ENCODE results near the gene IPPK. TPM values are rescaled to one million over a fixed set of nuclear protein-coding genes. Genes with fewer than 3 reads are reported as not detected.
A peak's percentile ranks its signal among the peaks of the same experiment; 100 is the strongest.

Gene IPPK
- total RNA-seq, 2 experiments from 2014 or later: 9.9 to 12.2 TPM

DNA sequence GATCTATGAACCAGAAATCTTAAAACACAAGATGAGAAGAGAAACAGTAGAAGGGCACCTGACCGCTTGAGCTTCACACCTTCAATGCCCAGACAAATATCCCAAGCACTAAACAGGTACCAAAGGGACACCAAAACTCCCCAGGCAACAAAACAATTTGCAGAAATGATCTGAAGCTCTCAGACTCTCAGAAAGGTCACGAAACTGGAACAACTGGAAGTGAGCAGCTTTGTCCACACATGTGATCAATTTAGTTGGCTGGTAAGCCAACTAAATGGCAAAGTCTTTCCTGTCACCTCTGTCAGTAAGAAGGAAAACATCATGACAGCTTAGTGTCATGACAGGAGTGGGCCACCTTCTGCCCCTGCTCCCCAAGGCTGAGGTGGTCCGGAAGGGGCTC, 4.1 kb downstream of the IPPK start:
- no peaks in the 10 kb centered on the region for H3K9me3 Mint-ChIP-seq (ENCODE audit: low read depth)
- intact Hi-C loops (cut with DNase I, micrococcal nuclease): loop anchor here in 1 of 2 experiments (10.0 kb wide), 1 partner anchor 789 kb away; the partner anchor contains the start of genes FAM120A and FAM120AOS
- no peak for DNase-seq
- peaks cover 50% of the 10 kb centered on the region for H3K4me1 Mint-ChIP-seq
- H3K27me3 Mint-ChIP-seq: no peaks in the 10 kb centered on the region
- ChIA-PET CTCF (interaction anchor here (0.6 kb wide), 2 partner anchors 23 to 125 kb away, joined by 3 read pairs; no protein-coding TSS in a partner anchor), POLR2A (interaction anchor here (0.5 kb wide), 1 partner anchor 183 kb away, joined by 3 read pairs; no protein-coding TSS in a partner anchor)
- no peak for ATAC-seq
- H3K27ac Mint-ChIP-seq: peak overlapping the region; percentile 27
- H3K36me3 Mint-ChIP-seq (ENCODE audit: low read depth): peaks cover 15% of the 10 kb centered on the region
- H3K4me3 Mint-ChIP-seq: no peak overlapping the region

DNA sequence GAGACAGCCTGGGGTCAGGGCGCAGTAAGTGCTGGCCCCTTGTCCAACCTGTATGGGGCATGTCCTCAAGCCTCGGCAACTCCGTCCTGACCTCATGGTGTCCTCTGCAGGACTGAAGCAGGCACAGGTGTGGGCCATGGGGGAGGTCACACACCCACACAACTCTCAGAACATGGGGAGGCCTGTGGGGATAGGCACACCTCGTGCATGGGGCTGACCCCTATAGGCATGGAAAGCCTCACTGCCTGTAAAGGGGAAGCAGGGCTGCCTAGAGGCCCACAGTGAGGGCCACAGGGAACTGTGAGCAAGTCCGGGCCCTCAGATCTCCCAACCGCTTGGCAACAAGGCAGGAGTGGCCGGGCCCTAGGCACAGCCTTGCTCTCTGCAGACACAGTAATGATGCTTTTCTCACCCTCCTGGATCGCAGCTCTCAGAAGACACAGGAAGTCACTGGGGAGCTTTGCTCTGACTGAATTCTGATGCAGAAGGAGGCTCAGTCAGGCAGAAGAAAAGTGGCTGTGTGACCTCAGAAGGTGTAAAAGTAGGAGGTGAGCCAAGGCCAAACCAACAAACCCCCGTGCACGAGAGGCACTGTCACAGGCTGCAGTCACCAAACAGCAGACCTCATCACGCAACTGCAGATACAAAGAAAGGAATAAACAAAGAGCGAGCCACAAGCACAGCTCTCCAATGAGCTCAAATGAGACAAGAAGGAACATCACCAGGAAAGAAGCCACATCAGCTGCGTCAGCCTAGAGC, 5.4 kb downstream of the IPPK start:
- Mint-ChIP-seq H3K27ac (peak overlapping the region; percentile 84), H3K4me3 (no peak overlapping the region), H3K9me3 (ENCODE audit: low read depth) (no peaks in the 10 kb centered on the region), H3K27me3 (no peaks in the 10 kb centered on the region), H3K4me1 (peaks cover 50% of the 10 kb centered on the region), H3K36me3 (ENCODE audit: low read depth) (peaks cover 15% of the 10 kb centered on the region)
- peak; percentile 76 for ATAC-seq
- ChIA-PET CTCF (interaction anchor here (0.6 to 1.1 kb wide), 2 partner anchors 10 to 902 kb away, joined by 3 read pairs; no protein-coding TSS in a partner anchor), POLR2A (interaction anchor here (0.6 to 0.7 kb wide), 2 partner anchors 21 to 47 kb away, joined by 3 to 14 read pairs; no protein-coding TSS in a partner anchor)
- peak; percentile 62 for DNase-seq
- intact Hi-C loops (cut with DNase I, micrococcal nuclease): loop anchor here in 1 of 2 experiments (10.0 kb wide), 1 partner anchor 790 kb away; the partner anchor contains the start of genes FAM120A and FAM120AOS

DNA sequence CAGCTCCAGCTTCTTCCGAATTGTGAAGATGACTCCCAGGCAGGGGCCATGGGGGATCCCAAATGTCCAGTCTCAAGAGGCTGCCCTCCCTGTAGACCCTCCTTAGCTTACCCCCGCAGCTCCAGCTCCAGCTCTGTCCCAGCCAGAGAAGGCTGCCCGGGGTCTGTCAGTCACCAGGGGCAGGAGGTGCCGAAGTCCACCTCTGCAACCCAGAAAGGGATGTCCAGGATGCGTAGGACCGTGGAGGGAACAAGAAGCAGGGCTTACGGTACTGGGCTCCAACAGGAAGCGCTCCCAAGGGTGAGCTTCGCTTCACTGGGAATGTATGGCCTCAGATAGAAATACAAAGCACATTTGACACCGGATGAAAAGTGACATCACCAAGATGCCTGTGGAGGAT, 6.0 kb downstream of the IPPK start:
- Mint-ChIP-seq H3K27ac (no peak overlapping the region), H3K27me3 (no peaks in the 10 kb centered on the region), H3K4me1 (peaks cover 50% of the 10 kb centered on the region), H3K9me3 (ENCODE audit: low read depth) (no peaks in the 10 kb centered on the region), H3K36me3 (ENCODE audit: low read depth) (peaks cover 15% of the 10 kb centered on the region), H3K4me3 (no peak overlapping the region)
- no peak for DNase-seq
- CTCF ChIA-PET: interaction anchor here (0.8 kb wide), 1 partner anchor 15 kb away, joined by 3 read pairs; no protein-coding TSS in a partner anchor
- intact Hi-C loops (cut with DNase I, micrococcal nuclease): loop anchor here in 1 of 2 experiments (10.0 kb wide), 1 partner anchor 791 kb away; the partner anchor contains the start of genes FAM120A and FAM120AOS
- no peak for ATAC-seq
- POLR2A ChIA-PET: no interaction called here

DNA sequence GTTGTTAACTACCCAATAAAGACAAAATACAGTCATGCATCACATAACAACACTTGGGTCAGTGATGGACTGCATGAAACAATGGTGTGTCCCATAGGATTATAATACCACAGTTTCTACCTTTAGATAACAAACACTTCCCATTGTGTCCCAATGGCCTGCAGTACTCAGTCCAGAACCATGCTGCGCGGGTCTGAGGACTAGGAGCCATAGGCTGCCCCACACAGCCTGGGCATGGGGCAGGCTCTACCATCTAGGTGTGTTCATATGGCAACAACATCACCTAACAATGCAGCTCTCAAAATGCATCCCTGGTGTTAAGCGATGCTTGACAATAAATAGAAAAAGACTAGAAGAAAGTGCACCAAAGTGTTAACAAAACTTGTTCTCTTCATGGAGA, 6.8 kb downstream of the IPPK start:
- Mint-ChIP-seq H3K4me1 (peaks cover 42% of the 10 kb centered on the region), H3K27me3 (no peaks in the 10 kb centered on the region), H3K4me3 (no peak overlapping the region), H3K36me3 (ENCODE audit: low read depth) (peaks cover 15% of the 10 kb centered on the region), H3K27ac (no peak overlapping the region), H3K9me3 (ENCODE audit: low read depth) (no peaks in the 10 kb centered on the region)
- no peak for DNase-seq
- ChIA-PET CTCF (interaction anchor here (0.7 to 0.8 kb wide), 2 partner anchors 14 to 1419 kb away, joined by 3 read pairs; no protein-coding TSS in a partner anchor), POLR2A (no interaction called here)
- no peak for ATAC-seq
- intact Hi-C loops (cut with DNase I, micrococcal nuclease): loop anchor here in 1 of 2 experiments (10.0 kb wide), 1 partner anchor 792 kb away; the partner anchor contains the start of genes FAM120A and FAM120AOS

DNA sequence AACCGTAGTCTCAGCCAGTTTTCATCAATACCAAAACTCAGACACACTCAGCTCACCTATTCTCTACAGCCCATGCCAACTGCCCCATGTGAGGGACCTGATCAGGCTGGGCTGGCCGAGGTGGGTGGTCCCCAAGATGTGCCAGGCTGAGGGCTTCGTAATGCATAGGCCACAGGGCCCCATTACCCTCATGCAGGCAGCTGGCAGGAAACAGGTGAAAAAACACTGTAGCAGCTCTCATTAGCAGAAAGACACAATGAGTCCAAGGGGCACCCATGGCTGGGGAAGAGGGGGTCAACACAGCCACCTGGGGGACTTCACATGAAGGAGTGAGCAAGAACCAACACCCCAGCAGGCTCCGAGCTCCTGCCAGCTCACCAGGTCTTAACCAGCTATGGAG, 8.2 kb downstream of the IPPK start:
- H3K9me3 Mint-ChIP-seq (ENCODE audit: low read depth): no peaks in the 10 kb centered on the region
- no peak for ATAC-seq
- intact Hi-C loops (cut with DNase I, micrococcal nuclease): loop anchor here in 1 of 2 experiments (10.0 kb wide), 1 partner anchor 793 kb away; the partner anchor contains the start of genes FAM120A and FAM120AOS
- H3K4me1 Mint-ChIP-seq: peaks cover 34% of the 10 kb centered on the region
- POLR2A ChIA-PET: no interaction called here
- DNase-seq: no peak
- H3K27me3 Mint-ChIP-seq: no peaks in the 10 kb centered on the region
- H3K36me3 Mint-ChIP-seq (ENCODE audit: low read depth): peaks cover 16% of the 10 kb centered on the region
- CTCF ChIA-PET: interaction anchor here (1.0 kb wide), 1 partner anchor 9 kb away, joined by 3 read pairs; the partner anchor contains the start of gene IPPK
- H3K4me3 Mint-ChIP-seq: no peak overlapping the region
- no peak overlapping the region for H3K27ac Mint-ChIP-seq

DNA sequence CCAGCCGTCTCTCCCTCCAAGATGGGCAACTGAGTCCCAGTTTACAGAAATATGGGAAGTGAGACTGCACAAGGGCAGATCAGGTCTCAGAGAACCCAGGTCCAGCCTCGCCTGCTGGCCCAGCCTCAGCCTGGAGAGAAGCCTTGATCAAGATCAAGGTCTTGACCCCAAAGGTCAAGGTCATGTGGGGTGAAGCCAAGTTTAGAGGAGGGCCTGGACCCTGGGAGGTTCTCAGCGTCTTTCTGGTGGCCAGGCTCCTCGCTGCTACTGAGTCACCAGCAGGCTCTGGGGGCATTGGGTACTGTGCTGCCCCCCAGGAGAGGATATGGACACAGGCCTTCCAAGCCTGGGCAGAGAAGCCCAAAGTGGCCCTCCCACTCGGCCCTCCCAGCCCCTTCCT, 8.8 kb downstream of the IPPK start:
- no peak for DNase-seq
- no peaks in the 10 kb centered on the region for H3K9me3 Mint-ChIP-seq (ENCODE audit: low read depth)
- ATAC-seq: no peak
- peaks cover 15% of the 10 kb centered on the region for H3K36me3 Mint-ChIP-seq (ENCODE audit: low read depth)
- H3K4me1 Mint-ChIP-seq: peaks cover 29% of the 10 kb centered on the region
- H3K4me3 Mint-ChIP-seq: no peak overlapping the region
- no peak overlapping the region for H3K27ac Mint-ChIP-seq
- ChIA-PET POLR2A (no interaction called here), CTCF (no interaction called here)
- no peaks in the 10 kb centered on the region for H3K27me3 Mint-ChIP-seq
- intact Hi-C loops (cut with DNase I, micrococcal nuclease): loop anchor here in 1 of 2 experiments (10.0 kb wide), 1 partner anchor 794 kb away; the partner anchor contains the start of genes FAM120A and FAM120AOS

DNA sequence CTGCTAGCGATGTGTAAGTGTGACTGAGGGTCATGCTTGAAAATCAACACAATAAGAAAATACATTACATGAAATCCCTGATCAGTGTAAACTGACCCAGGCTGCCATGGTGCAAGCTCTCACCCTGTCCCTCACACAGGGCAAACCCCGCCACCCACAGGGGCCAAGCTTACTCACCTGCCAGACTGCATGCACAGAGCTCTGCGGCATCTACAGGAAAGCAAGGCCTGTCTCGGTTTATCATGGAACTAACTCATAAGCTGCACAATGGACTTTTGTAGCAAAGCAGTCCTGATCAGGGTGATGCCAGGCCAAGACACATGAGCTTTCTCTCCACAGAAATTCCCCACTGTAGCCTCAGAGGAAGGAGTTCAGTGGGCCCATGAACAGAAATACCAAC, 9.7 kb downstream of the IPPK start:
- ChIA-PET CTCF (no interaction called here), POLR2A (no interaction called here)
- Mint-ChIP-seq H3K27ac (no peak overlapping the region), H3K9me3 (ENCODE audit: low read depth) (no peaks in the 10 kb centered on the region), H3K4me3 (no peak overlapping the region), H3K27me3 (no peaks in the 10 kb centered on the region), H3K36me3 (ENCODE audit: low read depth) (peaks cover 13% of the 10 kb centered on the region), H3K4me1 (peaks cover 24% of the 10 kb centered on the region)
- intact Hi-C loops (cut with DNase I, micrococcal nuclease): loop anchor here in 1 of 2 experiments (10.0 kb wide), 1 partner anchor 795 kb away; the partner anchor contains the start of genes FAM120A and FAM120AOS
- DNase-seq: no peak
- ATAC-seq: no peak

DNA sequence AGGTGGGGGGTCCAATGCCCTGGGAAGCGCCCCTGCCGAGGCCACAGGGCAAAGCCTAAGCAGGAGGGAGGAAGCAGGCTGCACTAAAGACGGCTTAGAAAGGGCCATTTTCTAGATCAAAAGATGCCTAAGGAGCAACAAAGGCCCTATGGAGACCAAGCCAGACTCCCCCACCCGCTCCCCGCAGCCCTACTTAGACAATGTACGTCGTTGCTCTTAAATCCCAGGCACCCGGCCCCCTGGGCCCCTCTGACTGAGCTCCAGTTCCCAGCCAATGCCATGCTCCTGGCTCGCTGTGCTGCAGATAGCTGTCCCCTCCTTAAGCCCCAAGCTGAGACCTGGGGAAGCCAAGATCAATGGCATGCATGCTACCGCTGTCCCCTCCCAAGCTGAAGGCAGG, 10.3 kb downstream of the IPPK start:
- no peak overlapping the region for H3K4me3 Mint-ChIP-seq
- H3K27ac Mint-ChIP-seq: no peak overlapping the region
- CTCF ChIA-PET: no interaction called here
- no peaks in the 10 kb centered on the region for H3K9me3 Mint-ChIP-seq (ENCODE audit: low read depth)
- peaks cover 10% of the 10 kb centered on the region for H3K36me3 Mint-ChIP-seq (ENCODE audit: low read depth)
- intact Hi-C loops (cut with DNase I, micrococcal nuclease): no loop called here
- H3K4me1 Mint-ChIP-seq: peaks cover 17% of the 10 kb centered on the region
- no peak for DNase-seq
- no peak for ATAC-seq
- POLR2A ChIA-PET: no interaction called here
- no peaks in the 10 kb centered on the region for H3K27me3 Mint-ChIP-seq

DNA sequence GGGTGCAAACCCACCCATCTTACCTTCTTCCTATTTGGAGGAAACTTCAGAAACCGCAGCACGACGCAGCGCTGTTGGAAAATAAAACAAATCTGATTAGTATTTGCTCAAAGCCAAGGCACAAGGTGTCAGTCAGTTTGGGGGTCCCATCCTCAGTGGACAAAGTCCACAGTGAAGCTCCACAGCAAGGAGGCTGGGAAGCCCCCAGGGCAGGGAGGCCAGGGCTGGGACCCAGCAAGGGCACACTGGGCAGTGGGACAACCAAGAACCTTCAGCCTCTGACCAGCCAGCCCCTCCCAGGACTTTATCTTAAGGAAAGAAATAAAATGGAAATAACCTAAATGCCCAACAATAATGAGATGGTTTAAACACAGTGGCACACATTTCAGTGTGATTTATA, 11.3 kb downstream of the IPPK start:
- no peaks in the 10 kb centered on the region for H3K9me3 Mint-ChIP-seq (ENCODE audit: low read depth)
- ChIA-PET CTCF (no interaction called here), POLR2A (interaction anchor here (0.7 kb wide), 1 partner anchor 8 kb away, joined by 3 read pairs; no protein-coding TSS in a partner anchor)
- no peaks in the 10 kb centered on the region for H3K27me3 Mint-ChIP-seq
- H3K4me1 Mint-ChIP-seq: peaks cover 11% of the 10 kb centered on the region
- DNase-seq (no peak), ATAC-seq (no peak)
- peaks cover 10% of the 10 kb centered on the region for H3K36me3 Mint-ChIP-seq (ENCODE audit: low read depth)
- no peak overlapping the region for H3K27ac Mint-ChIP-seq
- intact Hi-C loops (cut with DNase I, micrococcal nuclease): no loop called here
- H3K4me3 Mint-ChIP-seq: no peak overlapping the region

DNA sequence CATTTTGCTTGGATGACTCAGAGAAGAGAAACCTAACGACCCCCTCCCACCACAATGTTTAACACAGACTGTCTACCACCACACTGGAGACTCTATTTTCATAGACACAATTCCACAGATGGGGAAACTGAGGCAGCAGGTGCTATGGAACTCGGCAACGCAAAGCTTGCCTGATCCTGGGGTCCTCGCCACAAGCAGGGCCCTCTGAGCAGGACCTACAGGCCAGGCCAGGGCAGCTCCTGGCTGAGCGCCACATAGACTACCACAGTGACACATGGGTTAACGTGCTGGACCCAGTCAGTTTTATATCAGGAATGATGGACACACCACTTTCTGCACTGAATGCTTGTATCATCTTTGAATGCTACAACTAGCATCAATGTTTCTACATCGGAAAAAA, 11.8 kb downstream of the IPPK start:
- Mint-ChIP-seq H3K4me1 (peaks cover 7% of the 10 kb centered on the region), H3K27ac (no peak overlapping the region), H3K4me3 (no peak overlapping the region), H3K9me3 (ENCODE audit: low read depth) (no peaks in the 10 kb centered on the region), H3K27me3 (no peaks in the 10 kb centered on the region), H3K36me3 (ENCODE audit: low read depth) (peaks cover 6% of the 10 kb centered on the region)
- DNase-seq (no peak), ATAC-seq (no peak)
- CTCF ChIA-PET: no interaction called here
- intact Hi-C loops (cut with DNase I, micrococcal nuclease): no loop called here
- POLR2A ChIA-PET: interaction anchor here (0.7 kb wide), 1 partner anchor 8 kb away, joined by 3 read pairs; no protein-coding TSS in a partner anchor

DNA sequence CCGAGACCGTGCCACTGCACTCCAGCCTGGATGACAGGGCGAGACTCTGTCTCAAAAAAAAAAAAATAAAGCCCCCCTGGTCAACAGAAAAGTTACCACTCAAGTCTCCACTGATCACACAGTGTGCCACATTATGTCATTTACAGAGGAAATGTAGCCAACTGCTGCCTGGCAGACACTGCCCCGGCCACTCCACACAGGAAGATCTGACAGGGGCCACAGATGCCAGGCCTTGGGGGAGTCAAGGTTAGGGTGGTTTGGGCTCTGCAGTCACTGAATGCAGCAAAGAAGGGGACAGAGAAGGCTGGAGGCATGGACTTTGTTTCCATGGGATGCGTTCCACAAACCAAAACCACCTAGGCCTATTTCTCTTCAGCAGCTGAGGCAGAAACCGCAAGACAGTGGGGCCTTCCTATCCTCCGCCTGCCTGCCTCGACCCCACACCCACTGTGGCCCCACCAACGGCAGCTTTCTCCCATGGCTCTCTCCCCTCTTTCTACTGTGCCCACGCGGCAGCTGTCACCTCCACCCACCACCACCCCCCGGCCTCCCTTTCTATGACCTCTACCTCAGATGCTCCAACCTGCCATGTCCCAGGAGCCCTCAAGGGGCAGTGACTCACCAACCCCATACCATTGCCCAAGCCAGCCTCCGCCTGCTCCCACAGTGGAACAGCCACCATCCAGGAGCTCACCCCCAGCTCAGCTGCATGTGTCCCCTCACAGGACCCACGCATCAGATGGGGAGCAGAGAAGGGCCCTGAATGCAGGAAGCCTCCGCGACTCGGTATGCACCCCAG, 12.4 kb downstream of the IPPK start:
- H3K4me1 Mint-ChIP-seq: peaks cover 7% of the 10 kb centered on the region
- no peaks in the 10 kb centered on the region for H3K9me3 Mint-ChIP-seq (ENCODE audit: low read depth)
- H3K27me3 Mint-ChIP-seq: no peaks in the 10 kb centered on the region
- no peak overlapping the region for H3K27ac Mint-ChIP-seq
- ATAC-seq: no peak
- CTCF ChIA-PET: no interaction called here
- H3K4me3 Mint-ChIP-seq: no peak overlapping the region
- intact Hi-C loops (cut with DNase I, micrococcal nuclease): no loop called here
- no peak for DNase-seq
- H3K36me3 Mint-ChIP-seq (ENCODE audit: low read depth): peaks cover 10% of the 10 kb centered on the region
- POLR2A ChIA-PET: no interaction called here
